Common myeloid progenitor, CD34-positive (primary cell): ENCODE data around the gene MPPE1.
"Not testable (repeated sequence)": the region's sequence is repeated elsewhere in the genome, so short reads cannot be mapped to it uniquely, and the experiment has no call there.

Experiments used
- CTCF ChIA-PET: fragments of 350-600 bp; sonication (Branson Sonifier 250); formaldehyde crosslinking; loops from one replicate; lab custom pipeline; 2021; ENCODE audit warnings: antibody characterized with exemption; lab: Charles Lee
- POLR2A ChIA-PET: fragments of 350-600 bp; sonication (Branson Sonifier 250); formaldehyde crosslinking; loops from one replicate; lab custom pipeline; 2021; ENCODE audit warnings: antibody characterized with exemption; lab: Charles Lee
- DNase-seq, 3 donors: peaks; one replicate each; pipeline versions ENCODE4 v3.0.0 to v3.0.0-alpha.2; 2013
- H3K27ac ChIP-seq, 2 experiments: 1 replicate in 1 of 2; 2 replicates in 1 of 2; pipeline ENCODE4 v1.7.0; 2013; ENCODE audit warnings: inconsistent platforms in 2 of 2, low read length in 2 of 2, mild to moderate bottlenecking in 2 of 2, low read depth in 1 of 2, moderate library complexity in 1 of 2; ENCODE audit not compliant: severe bottlenecking in 2 of 2, insufficient read depth in 1 of 2, poor library complexity in 1 of 2
- H3K27me3 ChIP-seq, 5 experiments: replicated peaks in 2 of 5; 1 replicate in 3 of 5; 2 replicates in 2 of 5; pipeline versions ENCODE4 v1.6.1 to v1.7.0; 2013; ENCODE audit warnings: low read length in 4 of 5, mild to moderate bottlenecking in 2 of 5, moderate library complexity in 2 of 5, inconsistent platforms in 1 of 5; ENCODE audit not compliant: insufficient read depth in 5 of 5, control insufficient read depth in 4 of 5
- H3K36me3 ChIP-seq, 4 experiments: 1 replicate in 2 of 4; 2 replicates in 2 of 4; pipeline versions ENCODE4 v1.6.1 to v1.7.0; 2013; ENCODE audit warnings: low read length in 3 of 4, control low read depth in 1 of 4, mild to moderate bottlenecking in 1 of 4; ENCODE audit not compliant: control insufficient read depth in 4 of 4, insufficient read depth in 4 of 4
- H3K4me1 ChIP-seq, 4 experiments: 1 replicate in 3 of 4; 2 replicates in 1 of 4; pipeline versions ENCODE4 v1.6.1 to v1.7.1; 2013; ENCODE audit warnings: low read length in 3 of 4, mild to moderate bottlenecking in 3 of 4, control low read depth in 1 of 4, inconsistent platforms in 1 of 4, moderate library complexity in 1 of 4; ENCODE audit not compliant: control insufficient read depth in 4 of 4, insufficient read depth in 4 of 4; ENCODE audit errors: control extremely low read depth in 1 of 4
- H3K4me3 ChIP-seq, 7 experiments: 1 replicate in 4 of 7; 2 replicates in 3 of 7; pipeline versions ENCODE4 v1.5.1 to v1.7.0; 2013; ENCODE audit warnings: mild to moderate bottlenecking in 7 of 7, low read length in 6 of 7, moderate library complexity in 6 of 7, inconsistent platforms in 2 of 7, low read depth in 2 of 7, control low read depth in 1 of 7; ENCODE audit not compliant: insufficient read depth in 4 of 7, control insufficient read depth in 1 of 7; ENCODE audit errors: extremely low read depth in 1 of 7
- H3K9me3 ChIP-seq, 5 experiments: 1 replicate in 4 of 5; 2 replicates in 1 of 5; pipeline versions ENCODE4 v1.6.1 to v1.7.1; 2013; ENCODE audit warnings: low read length in 4 of 5, mild to moderate bottlenecking in 2 of 5, inconsistent platforms in 1 of 5, low read depth in 1 of 5, moderate library complexity in 1 of 5; ENCODE audit not compliant: control insufficient read depth in 4 of 5, insufficient read depth in 2 of 5; ENCODE audit errors: control extremely low read depth in 1 of 5
- WGBS: methylation state at CpG from one replicate; pipeline ENCODE4 v1.1.5; 2013; ENCODE audit not compliant: insufficient coverage; 5-methylcytosine and 5-hydroxymethylcytosine counted together

MPPE1 gene

DNA sequence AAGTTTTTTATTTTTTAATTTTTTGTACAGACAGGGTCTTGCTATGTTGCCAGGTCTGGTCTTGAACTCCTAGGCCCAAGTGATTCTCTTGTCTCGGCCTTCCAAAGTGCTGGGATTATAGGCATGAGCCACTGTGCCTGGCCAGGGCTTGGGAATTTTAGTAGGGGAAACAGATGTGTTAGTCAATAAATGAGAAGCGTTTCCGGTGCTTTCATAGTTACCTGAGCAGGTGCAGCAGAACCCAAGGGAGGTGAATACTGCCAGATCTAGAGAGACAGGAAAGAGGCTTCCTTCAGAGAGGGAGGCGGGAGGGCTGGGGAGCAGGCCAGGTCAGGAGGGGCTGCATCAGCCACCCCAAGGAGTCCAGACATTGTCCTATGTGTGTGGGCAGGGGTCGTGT is 42.7 kb upstream of the MPPE1 start:
- no peaks in the 10 kb centered on the region for H3K27me3 ChIP-seq
- ChIA-PET CTCF (interaction anchor here (1.1 to 22.6 kb wide), 6 partner anchors 10 to 46 kb away, joined by 3 to 667 read pairs (median 5); no protein-coding TSS in a partner anchor), POLR2A (no interaction called here)
- 88% methylated on average over 3 of the region's 5 CpGs for WGBS
- no peaks in the 10 kb centered on the region for H3K9me3 ChIP-seq
- DNase-seq: no peak
- no peak overlapping the region for H3K27ac ChIP-seq
- no peaks in the 10 kb centered on the region for H3K36me3 ChIP-seq
- H3K4me1 ChIP-seq: peaks cover 7 to 35% (median 26%) of the 10 kb centered on the region in 4 experiments
- no peak overlapping the region for H3K4me3 ChIP-seq

DNA sequence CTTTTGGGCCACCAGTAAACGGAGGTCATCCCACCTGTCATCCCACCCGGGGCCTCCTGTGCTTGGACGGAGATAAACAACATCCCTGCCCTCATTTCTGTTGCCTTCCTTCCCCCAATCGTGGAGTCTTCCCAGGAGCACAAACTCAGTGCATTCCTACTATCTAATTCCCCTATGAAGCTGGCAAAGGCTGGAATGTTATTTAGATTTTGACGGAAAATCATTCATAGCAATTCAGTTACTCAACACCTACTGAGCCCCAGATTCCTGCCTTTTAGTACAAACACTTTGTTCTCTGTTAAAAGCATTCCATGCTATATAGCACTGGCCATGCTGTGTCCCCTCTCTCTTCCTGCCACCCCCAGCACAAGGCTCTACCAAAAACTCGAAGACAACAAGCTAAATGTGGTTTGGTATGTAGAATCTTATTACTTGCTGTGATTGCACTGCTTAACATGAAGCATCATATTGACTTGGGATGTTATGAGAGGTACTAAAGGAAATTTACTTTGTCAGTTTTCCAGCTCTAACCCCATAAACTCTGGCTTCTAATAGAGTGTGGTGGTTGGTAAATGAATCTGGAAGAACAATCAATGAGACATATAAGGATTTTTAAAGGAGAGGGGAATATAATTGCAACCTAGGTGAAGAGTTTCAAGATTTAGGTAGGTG is 40.9 kb upstream of the MPPE1 start:
- DNase-seq: no peak
- POLR2A ChIA-PET: no interaction called here
- WGBS: 94% methylated on average over 4 of the region's 6 CpGs
- Histone ChIP-seq H3K36me3 (no peaks in the 10 kb centered on the region), H3K27me3 (no peaks in the 10 kb centered on the region), H3K27ac (no peak overlapping the region), H3K9me3 (no peaks in the 10 kb centered on the region), H3K4me1 (peaks cover 4 to 33% (median 21%) of the 10 kb centered on the region in 4 experiments), H3K4me3 (no peak overlapping the region)
- CTCF ChIA-PET: interaction anchor here (1.8 to 22.6 kb wide), 6 partner anchors 10 to 47 kb away, joined by 4 to 667 read pairs (median 5); partner anchors contain the start of gene IMPA2

DNA sequence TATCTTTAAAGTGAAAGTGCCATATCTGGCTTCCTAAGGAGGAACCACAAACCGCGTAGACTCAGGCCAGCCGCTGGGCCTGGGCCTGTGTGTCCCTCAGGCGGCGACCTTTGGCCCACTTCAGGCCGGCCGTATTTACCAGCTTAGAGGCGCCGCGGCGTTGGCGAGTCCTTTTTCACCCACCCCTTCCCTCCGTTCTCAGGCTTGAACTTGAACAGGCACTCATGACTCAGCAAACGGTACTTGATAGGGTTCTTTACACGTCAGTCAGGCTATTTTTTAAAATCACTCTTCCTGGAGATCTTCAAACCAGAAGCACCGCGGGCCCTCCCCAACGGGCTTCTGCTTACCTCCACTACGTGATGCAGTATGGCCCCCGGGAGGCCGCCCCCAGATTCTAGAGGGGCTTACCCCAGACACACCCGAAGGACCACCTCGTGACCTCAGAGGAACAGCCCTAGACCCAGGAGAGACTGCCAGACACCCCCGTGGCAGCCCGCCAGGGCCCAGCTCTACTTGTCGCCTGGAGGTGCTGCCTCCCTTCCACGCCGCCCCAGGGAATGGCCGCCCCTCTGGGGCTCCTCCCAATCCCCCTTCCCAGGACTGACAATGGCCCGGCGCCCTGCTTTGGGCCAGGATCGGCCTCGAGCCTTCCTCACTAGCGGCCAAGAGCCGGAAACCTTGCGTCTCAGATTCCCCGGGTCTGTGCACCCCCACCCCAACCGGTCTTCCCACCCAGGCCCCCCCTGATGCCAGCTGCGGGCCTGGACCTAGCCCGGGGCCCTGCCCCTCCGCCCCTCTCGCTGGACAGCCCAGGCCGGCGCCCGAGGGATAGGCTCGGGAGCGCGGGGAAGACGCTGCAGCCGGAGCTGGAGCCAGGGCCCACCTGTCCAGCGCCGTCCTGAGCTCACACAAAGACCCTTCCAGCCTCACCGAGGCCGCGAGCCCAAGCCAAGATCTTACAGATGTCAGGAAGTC is 39.4 kb upstream of the MPPE1 start:
- no peaks in the 10 kb centered on the region for H3K9me3 ChIP-seq
- H3K27ac ChIP-seq: peak overlapping the region; percentile 88 to 94
- H3K4me1 ChIP-seq: peaks cover 4 to 33% (median 21%) of the 10 kb centered on the region in 4 experiments
- H3K36me3 ChIP-seq: no peaks in the 10 kb centered on the region
- CTCF ChIA-PET: interaction anchor here (0.7 to 22.6 kb wide), 6 partner anchors 10 to 92 kb away, joined by 3 to 667 read pairs (median 10); partner anchors contain the start of gene IMPA2
- POLR2A ChIA-PET: interaction anchor here (0.6 to 1.4 kb wide), 6 partner anchors 33 to 62 kb away, joined by 3 to 8 read pairs (median 3); partner anchors contain the start of gene IMPA2
- DNase-seq: peak; percentile 96 to 99 (median 98)
- H3K27me3 ChIP-seq: no peaks in the 10 kb centered on the region
- under 1% methylated on average over 35 of the region's 55 CpGs for WGBS
- peak overlapping the region; percentile 62 to 81 (median 69) for H3K4me3 ChIP-seq

DNA sequence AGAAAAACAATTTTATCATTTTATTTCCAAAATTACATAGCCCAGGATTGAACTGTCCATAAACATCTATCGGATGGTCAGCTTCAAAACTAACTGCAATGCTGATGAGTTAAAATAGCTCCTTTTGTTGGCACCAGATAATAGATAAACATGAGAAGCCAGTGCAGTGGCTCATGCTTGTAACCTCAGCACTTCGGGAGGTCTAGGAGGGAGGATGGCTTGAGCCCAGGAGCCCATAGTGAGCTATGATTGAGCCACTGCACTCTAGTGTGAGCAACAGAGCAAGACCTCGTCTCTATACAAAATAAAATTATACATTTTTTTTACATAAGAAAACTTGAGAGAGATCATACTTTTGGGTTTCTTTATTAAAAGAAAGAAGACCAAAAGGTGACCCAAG is 38.6 kb upstream of the MPPE1 start:
- ChIA-PET POLR2A (interaction anchor here (0.6 to 1.4 kb wide), 5 partner anchors 19 to 63 kb away, joined by 3 to 8 read pairs (median 4); partner anchors contain the start of gene IMPA2), CTCF (interaction anchor here (1.0 to 22.6 kb wide), 5 partner anchors 9 to 93 kb away, joined by 3 to 667 read pairs (median 15); partner anchors contain the start of gene IMPA2)
- DNase-seq: peak; percentile 39 to 73 (median 59)
- H3K36me3 ChIP-seq: no peaks in the 10 kb centered on the region
- H3K4me3 ChIP-seq: peak overlapping the region in 6 of 7 experiments; percentile 2 to 81 (median 71)
- no peaks in the 10 kb centered on the region for H3K27me3 ChIP-seq
- 50% methylated on average over 2 of the region's 3 CpGs for WGBS
- no peaks in the 10 kb centered on the region for H3K9me3 ChIP-seq
- H3K27ac ChIP-seq: peak overlapping the region; percentile 88 to 94
- H3K4me1 ChIP-seq: peaks cover 4 to 33% (median 21%) of the 10 kb centered on the region in 4 experiments

DNA sequence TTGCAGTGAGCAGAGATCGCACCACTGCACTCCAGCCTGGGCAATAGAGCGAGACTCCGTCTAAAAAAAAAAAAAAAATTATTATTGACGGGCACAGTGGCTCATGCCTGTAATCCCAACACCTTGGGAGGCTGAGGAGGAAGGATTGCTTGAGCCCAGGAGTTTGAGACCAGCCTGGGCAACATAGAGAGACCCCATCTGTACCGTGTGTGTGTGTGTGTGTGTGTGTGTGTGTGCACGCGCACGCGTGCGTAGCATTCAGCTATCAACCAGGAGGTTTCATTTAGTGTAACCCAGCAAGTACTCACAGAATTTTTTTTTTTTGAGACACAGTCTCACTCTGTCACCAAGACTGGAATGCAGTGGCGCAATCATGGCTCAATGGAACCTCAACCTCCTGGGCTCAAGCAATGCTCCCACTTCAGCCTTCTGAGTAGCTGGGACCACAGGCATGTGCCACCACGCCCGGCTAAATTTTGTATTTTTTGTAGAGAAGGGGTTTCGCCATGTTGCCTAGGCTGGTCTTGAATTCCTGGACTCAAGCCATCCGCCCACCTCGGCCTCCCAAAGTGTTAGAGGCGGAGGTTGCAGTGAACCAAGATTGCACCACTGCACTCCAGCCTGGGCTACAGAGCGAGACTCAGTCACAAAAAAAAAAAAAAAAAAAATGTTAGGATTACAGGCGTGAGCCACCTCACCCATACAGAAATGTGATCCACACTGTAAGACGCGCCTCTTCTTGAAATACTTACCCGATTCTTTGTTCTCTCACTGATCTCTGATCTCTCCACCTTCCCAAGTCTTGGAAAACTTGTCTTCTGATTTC is 37.9 kb upstream of the MPPE1 start:
- H3K4me3 ChIP-seq: peak overlapping the region in 1 of 7 experiments; percentile 73
- not testable (repeated sequence) for H3K27me3 ChIP-seq, DNase-seq, H3K9me3 ChIP-seq, H3K36me3 ChIP-seq
- peaks cover 4 to 33% (median 21%) of the 10 kb centered on the region in 4 experiments for H3K4me1 ChIP-seq
- H3K27ac ChIP-seq: peak overlapping the region; percentile 88 to 94
- 95% methylated on average over 16 of the region's 22 CpGs for whole genome bisulfite sequencing
- CTCF ChIA-PET: interaction anchor here (1.0 to 22.6 kb wide), 6 partner anchors 8 to 94 kb away, joined by 3 to 667 read pairs (median 11); partner anchors contain the start of gene IMPA2
- POLR2A ChIA-PET: interaction anchor here (0.6 to 1.2 kb wide), 3 partner anchors 19 to 48 kb away, joined by 3 to 5 read pairs (median 4); no protein-coding TSS in a partner anchor

DNA sequence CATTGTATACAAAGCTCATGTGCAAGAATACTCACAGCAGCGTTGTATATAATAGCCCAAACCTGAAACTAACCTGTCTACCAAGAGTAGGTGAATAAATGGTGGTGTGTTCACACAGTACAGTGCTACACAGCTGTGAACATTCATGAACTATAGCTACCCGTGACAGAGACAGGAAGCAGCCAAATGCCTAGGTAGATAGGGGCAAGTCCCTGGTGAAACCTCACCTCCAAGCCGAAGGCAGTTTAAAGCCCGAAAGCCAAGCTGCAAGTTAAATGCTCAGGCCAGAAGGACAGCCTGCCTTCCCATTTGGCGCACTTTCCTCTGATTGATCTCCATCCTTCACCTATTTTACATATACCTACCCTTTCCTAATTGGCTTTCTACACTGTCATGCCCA is 36.7 kb upstream of the MPPE1 start:
- Histone ChIP-seq H3K36me3 (no peaks in the 10 kb centered on the region), H3K27ac (no peak overlapping the region), H3K9me3 (no peaks in the 10 kb centered on the region), H3K27me3 (no peaks in the 10 kb centered on the region), H3K4me1 (peaks cover 4 to 33% (median 21%) of the 10 kb centered on the region in 4 experiments), H3K4me3 (no peak overlapping the region)
- CTCF ChIA-PET: interaction anchor here (0.9 to 22.6 kb wide), 3 partner anchors 17 to 94 kb away, joined by 3 to 667 read pairs (median 7); no protein-coding TSS in a partner anchor
- 91% methylated on average over 4 of the region's 5 CpGs for WGBS
- DNase-seq: no peak
- POLR2A ChIA-PET: no interaction called here
